ENCODE results near the gene WFDC2.

DNA sequence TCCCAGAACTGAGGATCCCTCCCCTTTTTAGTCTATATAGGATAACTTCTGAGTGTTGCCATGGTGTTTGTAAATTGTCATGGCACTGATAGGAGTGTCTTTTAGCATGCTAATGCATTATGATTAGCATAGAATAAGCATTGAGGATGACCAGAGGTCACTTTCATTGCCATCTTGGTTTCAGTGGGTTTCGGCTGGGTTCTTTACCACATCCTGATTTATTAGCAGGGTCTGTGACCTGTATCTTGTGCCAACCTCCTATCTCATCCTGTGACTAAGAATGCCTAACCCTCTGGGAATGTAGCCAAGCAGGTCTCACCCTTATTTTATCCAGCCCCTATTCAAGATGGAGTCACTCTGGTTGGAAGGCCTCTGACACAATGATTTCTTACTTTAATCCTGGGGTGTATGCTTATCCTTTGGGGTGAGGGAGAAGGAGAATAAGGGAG lies 19.6 kb downstream of the WFDC2 start:
- TF ChIP-seq MXI1 (IDR thresholded peaks at IDR 0.05; ENCODE audit: low read depth, low read length) (no peak), BRCA1 (IDR thresholded peaks at IDR 0.05; ENCODE audit: low read depth, low read length) (no peak), SRF (IDR thresholded peaks at IDR 0.05; ENCODE audit: low read depth in 2 of 2, low read length in 2 of 2) (no peak), EP300 (IDR thresholded peaks at IDR 0.05; ENCODE audit: borderline replicate concordance in 1 of 2, control insufficient read depth in 1 of 2, low read depth in 2 of 2, low read length in 2 of 2) (no peak), NRF1 (conservative IDR thresholded peaks at IDR 0.05; ENCODE audit: low read depth, low read length) (no peak), ASH2L (IDR thresholded peaks at IDR 0.05; ENCODE audit: borderline replicate concordance, low read depth) (no peak), POLR2A (IDR thresholded peaks at IDR 0.05; ENCODE audit: low read depth, low read length) (no peak)
- TF ChIP-seq, protein P1, sequence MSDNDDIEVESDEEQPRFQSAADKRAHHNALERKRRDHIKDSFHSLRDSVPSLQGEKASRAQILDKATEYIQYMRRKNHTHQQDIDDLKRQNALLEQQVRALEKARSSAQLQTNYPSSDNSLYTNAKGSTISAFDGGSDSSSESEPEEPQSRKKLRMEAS (IDR thresholded peaks at IDR 0.05; ENCODE audit: low read depth, low read length), result no peak
- TF ChIP-seq, protein P2, sequence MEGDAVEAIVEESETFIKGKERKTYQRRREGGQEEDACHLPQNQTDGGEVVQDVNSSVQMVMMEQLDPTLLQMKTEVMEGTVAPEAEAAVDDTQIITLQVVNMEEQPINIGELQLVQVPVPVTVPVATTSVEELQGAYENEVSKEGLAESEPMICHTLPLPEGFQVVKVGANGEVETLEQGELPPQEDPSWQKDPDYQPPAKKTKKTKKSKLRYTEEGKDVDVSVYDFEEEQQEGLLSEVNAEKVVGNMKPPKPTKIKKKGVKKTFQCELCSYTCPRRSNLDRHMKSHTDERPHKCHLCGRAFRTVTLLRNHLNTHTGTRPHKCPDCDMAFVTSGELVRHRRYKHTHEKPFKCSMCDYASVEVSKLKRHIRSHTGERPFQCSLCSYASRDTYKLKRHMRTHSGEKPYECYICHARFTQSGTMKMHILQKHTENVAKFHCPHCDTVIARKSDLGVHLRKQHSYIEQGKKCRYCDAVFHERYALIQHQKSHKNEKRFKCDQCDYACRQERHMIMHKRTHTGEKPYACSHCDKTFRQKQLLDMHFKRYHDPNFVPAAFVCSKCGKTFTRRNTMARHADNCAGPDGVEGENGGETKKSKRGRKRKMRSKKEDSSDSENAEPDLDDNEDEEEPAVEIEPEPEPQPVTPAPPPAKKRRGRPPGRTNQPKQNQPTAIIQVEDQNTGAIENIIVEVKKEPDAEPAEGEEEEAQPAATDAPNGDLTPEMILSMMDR (IDR thresholded peaks at IDR 0.05 in 2 of 3, conservative IDR thresholded peaks at IDR 0.05 in 1 of 3; ENCODE audit: control insufficient read depth in 2 of 3, extremely low read depth in 1 of 3, insufficient read depth in 1 of 3, low read depth in 3 of 3, low read length in 3 of 3), result no peak
- TF ChIP-seq, protein P3, sequence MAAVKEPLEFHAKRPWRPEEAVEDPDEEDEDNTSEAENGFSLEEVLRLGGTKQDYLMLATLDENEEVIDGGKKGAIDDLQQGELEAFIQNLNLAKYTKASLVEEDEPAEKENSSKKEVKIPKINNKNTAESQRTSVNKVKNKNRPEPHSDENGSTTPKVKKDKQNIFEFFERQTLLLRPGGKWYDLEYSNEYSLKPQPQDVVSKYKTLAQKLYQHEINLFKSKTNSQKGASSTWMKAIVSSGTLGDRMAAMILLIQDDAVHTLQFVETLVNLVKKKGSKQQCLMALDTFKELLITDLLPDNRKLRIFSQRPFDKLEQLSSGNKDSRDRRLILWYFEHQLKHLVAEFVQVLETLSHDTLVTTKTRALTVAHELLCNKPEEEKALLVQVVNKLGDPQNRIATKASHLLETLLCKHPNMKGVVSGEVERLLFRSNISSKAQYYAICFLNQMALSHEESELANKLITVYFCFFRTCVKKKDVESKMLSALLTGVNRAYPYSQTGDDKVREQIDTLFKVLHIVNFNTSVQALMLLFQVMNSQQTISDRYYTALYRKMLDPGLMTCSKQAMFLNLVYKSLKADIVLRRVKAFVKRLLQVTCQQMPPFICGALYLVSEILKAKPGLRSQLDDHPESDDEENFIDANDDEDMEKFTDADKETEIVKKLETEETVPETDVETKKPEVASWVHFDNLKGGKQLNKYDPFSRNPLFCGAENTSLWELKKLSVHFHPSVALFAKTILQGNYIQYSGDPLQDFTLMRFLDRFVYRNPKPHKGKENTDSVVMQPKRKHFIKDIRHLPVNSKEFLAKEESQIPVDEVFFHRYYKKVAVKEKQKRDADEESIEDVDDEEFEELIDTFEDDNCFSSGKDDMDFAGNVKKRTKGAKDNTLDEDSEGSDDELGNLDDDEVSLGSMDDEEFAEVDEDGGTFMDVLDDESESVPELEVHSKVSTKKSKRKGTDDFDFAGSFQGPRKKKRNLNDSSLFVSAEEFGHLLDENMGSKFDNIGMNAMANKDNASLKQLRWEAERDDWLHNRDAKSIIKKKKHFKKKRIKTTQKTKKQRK (IDR thresholded peaks at IDR 0.05; ENCODE audit: low read depth, low read length), result no peak
